ENCODE measurements around the gene LYSMD4.

The LYSMD4 gene

GRCh38 chr15:99704444-99704838, 28.8 kb downstream of the LYSMD4 start:
- DNase-seq: no peak

- no peak for DNase-seq
Observed at GRCh38 chr15:99703603-99704443, 29.4 kb downstream of the LYSMD4 start.

GRCh38 chr15:99702895-99703602, 30.2 kb downstream of the LYSMD4 start:
- DNase-seq: no peak

GRCh38 chr15:99696096-99696495, 37.1 kb downstream of the LYSMD4 start:
- DNase-seq: no peak

- DNase-seq: no peak
Observed at GRCh38 chr15:99692825-99693224, 40.4 kb downstream of the LYSMD4 start.

GRCh38 chr15:99686290-99686689, 46.9 kb downstream of the LYSMD4 start:
- no peak for DNase-seq

GRCh38 chr15:99683000-99683670, 50.1 kb downstream of the LYSMD4 start:
- DNase-seq: no peak

- DNase-seq: no peak
Observed at GRCh38 chr15:99682455-99682854, 50.8 kb downstream of the LYSMD4 start.

GRCh38 chr15:99681990-99682389, 51.2 kb downstream of the LYSMD4 start:
- DNase-seq: no peak

GRCh38 chr15:99680276-99680675, 53.0 kb downstream of the LYSMD4 start:
- DNase-seq: no peak

GRCh38 chr15:99677540-99678134, 55.6 kb downstream of the LYSMD4 start:
- DNase-seq: no peak

Data from left hindlimb (tissue), 1 donor.